ENCODE data around the gene ZMIZ1.

ZMIZ1 gene

DNA sequence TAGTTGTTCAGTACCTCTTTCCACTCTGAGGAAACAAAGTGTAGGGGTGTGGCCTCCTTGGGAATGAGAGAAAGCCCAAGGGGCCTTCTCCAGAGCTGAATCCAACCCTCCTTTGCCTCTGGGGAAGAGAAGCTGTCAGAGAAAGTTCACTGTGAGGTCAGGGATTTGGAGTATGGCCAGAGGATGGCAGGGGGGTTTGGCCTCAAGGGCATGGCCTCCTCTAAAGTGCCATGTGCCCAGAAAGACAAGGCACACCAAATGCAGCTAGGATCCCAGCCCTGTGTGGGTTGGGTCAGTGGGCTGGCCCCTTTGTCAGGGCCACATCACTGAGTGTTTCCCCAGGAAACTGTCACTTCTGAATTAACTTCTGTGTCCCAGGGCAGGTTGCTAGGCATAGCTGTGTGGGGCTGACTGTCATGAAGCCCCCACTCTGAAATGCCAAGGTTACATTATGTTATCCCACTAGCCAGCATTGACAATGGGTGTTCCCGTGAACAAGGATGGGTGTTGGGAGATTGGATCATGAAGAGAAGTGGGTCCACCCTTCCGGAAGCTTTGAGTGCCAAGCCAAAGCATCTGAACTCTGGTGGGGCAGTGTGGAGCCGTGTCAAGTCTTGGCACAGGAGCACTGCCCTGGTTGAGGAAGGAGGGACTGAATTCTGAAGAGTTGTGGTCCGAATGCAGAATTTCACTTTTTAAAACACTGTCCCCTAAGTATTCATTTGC lies 123.3 kb downstream of the ZMIZ1 start:
- no peak overlapping the region for H3K27ac ChIP-seq
- TF ChIP-seq ZFX (IDR thresholded peaks at IDR 0.05; ENCODE audit: borderline replicate concordance) = no peak
- TF ChIP-seq, protein P1, sequence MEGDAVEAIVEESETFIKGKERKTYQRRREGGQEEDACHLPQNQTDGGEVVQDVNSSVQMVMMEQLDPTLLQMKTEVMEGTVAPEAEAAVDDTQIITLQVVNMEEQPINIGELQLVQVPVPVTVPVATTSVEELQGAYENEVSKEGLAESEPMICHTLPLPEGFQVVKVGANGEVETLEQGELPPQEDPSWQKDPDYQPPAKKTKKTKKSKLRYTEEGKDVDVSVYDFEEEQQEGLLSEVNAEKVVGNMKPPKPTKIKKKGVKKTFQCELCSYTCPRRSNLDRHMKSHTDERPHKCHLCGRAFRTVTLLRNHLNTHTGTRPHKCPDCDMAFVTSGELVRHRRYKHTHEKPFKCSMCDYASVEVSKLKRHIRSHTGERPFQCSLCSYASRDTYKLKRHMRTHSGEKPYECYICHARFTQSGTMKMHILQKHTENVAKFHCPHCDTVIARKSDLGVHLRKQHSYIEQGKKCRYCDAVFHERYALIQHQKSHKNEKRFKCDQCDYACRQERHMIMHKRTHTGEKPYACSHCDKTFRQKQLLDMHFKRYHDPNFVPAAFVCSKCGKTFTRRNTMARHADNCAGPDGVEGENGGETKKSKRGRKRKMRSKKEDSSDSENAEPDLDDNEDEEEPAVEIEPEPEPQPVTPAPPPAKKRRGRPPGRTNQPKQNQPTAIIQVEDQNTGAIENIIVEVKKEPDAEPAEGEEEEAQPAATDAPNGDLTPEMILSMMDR (IDR thresholded peaks at IDR 0.05) = no peak

DNA sequence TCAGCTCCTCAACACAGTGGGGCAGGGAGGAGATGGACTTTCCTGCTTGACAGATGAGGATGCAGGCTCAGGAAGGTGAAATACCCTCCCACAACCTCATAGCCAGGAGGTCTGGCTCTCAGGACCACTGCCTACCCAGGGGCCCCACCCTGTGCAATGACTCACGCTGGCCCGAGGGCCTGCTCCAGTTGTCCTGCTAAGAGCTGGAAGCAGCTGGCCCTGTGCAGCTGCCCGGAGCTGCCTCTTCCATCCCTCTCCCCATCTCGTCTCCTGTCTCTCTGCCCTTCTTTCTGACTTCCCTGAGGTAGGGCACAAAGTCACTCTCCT lies 123.9 kb downstream of the ZMIZ1 start:
- TF ChIP-seq, protein P1 (IDR thresholded peaks at IDR 0.05) = no peak
- no peak for TF ChIP-seq ZFX (IDR thresholded peaks at IDR 0.05; ENCODE audit: borderline replicate concordance)
- no peak overlapping the region for H3K27ac ChIP-seq

DNA sequence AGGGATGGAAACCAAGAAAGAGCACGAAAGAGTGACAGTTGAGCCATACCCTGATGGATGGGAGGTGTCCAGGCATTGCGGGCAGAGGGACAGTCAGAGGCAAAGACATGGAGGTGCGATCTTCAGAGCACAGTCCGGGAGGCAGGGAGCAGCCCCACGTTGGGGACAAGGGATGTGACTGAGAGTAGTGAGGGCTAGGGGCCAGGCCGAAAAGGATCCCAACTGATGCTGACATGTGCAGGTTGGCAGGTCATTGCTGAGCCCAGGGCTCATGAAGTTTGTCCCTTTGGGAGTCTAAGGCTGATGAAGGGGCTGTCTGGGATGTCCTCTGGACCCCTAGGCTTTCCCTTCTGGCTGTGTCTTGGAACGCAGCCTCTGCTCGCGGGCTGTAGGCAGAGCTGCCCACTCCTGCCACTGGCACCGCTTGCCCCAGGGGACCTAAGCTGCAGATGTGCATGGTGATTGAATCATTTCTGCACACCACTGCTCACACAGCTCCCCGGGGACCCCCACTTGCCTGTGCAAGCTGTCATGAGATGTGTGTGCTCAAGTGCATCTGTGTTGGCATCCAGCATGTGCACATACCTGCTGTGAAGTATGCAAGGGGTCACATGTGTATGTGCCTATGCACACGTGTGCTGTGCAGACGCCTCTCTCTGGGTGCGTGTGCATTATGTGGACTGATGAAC lies 125.1 kb downstream of the ZMIZ1 start:
- no peak overlapping the region for H3K27ac ChIP-seq
- TF ChIP-seq, protein P1 (IDR thresholded peaks at IDR 0.05) = no peak
- TF ChIP-seq ZFX (IDR thresholded peaks at IDR 0.05; ENCODE audit: borderline replicate concordance) = no peak

DNA sequence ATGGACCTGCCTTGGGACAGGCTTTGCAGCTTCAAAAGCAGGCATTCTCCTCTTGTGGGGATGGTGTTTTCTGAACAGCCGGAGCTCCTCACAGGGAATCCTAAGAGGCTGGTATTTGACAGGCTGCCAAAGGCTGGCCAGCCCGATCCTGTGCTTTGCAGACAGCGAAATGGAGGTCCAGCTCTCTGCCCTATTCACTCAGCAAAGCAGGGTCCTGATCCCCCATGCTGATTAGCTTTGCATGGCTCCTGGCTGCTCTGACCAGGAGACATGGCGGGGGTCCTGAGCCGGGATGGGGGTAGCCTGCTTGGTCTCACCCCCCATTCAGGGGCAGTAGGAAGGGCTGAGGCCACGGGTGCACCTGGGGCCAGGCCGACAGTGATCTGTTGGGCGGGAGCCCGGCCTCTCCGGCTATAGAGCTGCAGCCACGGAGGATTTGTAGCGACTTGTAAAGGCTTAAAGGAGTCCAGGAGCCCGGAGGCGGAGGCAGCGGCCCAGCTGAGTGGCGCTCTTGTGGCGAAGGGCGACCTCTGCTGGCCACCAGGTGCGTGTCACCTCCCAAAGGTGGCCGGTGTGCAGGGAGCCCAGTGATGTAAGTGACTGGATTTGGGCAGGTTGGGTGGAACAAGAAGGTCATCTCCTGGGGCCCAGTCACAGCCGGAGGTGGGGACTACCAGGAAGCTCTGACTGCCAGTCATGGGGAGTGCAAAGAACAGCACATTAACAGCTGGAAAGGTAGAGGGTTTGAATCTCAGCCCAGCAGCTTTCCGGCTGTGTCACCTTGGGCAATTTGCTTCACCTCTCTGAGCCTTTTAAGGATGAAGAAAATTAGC lies 126.5 kb downstream of the ZMIZ1 start:
- TF ChIP-seq, protein P1 (IDR thresholded peaks at IDR 0.05) = peak; percentile 92
- no peak for TF ChIP-seq ZFX (IDR thresholded peaks at IDR 0.05; ENCODE audit: borderline replicate concordance)
- no peak overlapping the region for H3K27ac ChIP-seq

DNA sequence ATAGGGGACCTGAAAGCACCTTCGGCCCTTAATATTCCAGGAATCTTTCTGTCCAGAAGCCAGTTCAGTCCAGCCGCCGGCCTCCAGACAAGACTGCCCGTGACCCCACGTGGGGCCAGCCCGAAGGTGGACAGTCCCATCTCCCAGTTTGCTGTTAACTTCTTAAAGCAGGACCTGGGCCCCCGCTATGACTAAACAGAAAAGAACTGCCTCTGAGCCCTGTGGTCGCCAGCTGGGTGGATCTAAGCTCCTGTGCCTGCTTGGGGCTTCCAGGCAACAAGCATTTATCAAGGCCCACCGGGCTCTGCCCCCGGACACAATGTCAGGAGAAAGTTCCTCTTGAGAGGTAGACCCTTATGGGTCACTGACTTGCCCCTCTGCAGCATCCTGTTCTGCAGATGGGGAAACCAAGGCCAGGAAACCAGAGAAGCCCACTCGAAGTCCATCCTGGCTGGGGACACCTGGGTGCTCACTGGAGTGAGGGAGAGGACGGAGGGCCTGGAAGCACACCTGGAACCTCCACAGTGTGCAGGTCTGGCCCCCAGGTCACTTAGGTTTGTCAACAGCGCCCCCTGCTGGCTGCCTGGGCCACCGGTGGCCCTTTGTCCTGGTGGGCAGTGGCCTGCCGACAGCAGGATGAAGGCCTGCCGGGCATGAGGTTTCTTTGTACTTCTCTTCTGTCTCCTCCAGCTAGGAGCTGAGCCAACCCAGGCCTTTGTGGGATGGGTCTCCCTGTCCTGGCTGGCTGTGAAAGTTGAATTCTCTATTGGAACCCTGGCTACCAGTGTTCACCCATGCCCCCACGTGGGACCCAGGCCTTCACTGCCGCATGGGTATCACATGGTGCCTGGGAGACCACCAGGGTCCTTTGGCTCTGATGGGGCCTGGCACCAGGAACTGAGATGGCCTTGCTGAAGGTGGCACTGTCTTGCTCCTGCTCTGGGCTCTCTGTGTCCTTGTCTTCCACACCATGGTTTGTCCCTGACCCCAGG lies 128.0 kb downstream of the ZMIZ1 start:
- H3K27ac ChIP-seq = no peak overlapping the region
- TF ChIP-seq ZFX (IDR thresholded peaks at IDR 0.05; ENCODE audit: borderline replicate concordance) = no peak
- TF ChIP-seq, protein P1 (IDR thresholded peaks at IDR 0.05) = peak; percentile 87

DNA sequence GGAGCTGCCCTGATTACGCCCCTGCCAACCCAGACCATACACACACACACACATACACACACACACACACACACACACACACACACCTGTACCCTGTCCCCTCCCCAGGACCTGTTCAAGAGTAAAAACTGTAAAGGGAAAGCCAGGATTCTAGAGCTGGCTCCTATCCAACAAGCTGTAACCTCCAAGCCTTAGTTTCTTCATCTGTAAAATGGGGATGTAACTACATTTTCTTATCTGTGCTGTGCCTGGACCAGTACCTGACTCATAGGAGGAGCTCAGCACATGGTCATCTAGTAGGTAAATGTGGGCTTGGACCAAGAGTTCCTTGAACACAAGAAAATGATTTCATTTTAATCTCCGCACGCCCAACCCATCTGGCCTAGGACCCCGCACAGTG lies 128.8 kb downstream of the ZMIZ1 start:
- H3K27ac ChIP-seq = no peak overlapping the region
- TF ChIP-seq, protein P1 (IDR thresholded peaks at IDR 0.05) = no peak
- TF ChIP-seq ZFX (IDR thresholded peaks at IDR 0.05; ENCODE audit: borderline replicate concordance) = no peak
